HG03558 (cell line): Measurements from ENCODE around the gene KRTAP10-4.

Experiments used
- ATAC-seq: cut with Tn5 transposase; IDR thresholded peaks from one replicate; pipeline ENCODE4 v1.9.1; 2021; ENCODE audit warnings: moderate number of reproducible peaks; ENCODE audit not compliant: unreplicated experiment; ENCODE audit errors: extremely low read depth

The KRTAP10-4 gene

GRCh38 chr21:44612669-44613229 is 39.2 kb downstream of the KRTAP10-4 start:
- ATAC-seq: no peak

- no peak for ATAC-seq
These were observed 40.0 kb downstream of the KRTAP10-4 start for GRCh38 chr21:44613386-44614155.

- no peak for ATAC-seq
These were observed 40.7 kb downstream of the KRTAP10-4 start for GRCh38 chr21:44614161-44614631.

DNA sequence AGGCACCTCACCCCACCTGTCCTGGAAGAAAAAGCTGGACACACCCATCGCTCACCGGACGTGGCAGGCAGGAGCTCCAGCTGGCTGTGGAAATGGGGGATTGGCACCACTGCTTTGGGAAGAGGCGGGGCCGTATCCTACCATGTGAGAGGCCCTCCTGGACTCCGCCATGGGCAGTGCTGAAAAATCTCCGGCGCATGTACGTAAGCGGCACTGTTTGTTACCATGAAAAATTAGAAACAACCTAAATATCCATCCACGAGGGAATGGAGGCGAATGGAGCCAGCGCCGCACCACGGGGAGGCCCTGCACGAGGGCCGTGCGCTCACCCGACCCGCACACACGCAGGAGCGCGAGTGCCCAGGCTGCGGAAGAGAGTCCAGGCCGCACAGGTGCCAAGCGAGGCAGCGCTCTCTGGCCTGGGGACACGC is 41.4 kb downstream of the KRTAP10-4 start:
- no peak for ATAC-seq

DNA sequence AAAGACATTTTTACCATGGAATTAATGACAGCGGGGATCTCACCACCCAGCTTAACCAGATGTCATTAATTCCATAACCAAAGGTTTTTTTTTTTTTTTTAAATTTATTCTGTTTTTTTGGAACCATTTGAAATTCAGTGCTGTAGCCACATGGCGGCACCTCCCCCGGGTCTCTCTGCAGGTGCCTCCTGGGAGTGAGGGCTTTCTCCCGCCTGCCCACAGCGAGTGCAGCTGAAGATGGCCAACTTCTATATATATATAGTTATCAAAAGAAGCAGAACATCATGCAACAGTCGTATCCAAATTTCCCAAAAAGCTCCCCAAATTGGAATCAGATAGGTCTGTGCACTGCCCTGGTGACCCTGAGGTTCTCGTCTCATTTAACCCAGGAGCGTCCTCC is 41.9 kb downstream of the KRTAP10-4 start:
- ATAC-seq: no peak

DNA sequence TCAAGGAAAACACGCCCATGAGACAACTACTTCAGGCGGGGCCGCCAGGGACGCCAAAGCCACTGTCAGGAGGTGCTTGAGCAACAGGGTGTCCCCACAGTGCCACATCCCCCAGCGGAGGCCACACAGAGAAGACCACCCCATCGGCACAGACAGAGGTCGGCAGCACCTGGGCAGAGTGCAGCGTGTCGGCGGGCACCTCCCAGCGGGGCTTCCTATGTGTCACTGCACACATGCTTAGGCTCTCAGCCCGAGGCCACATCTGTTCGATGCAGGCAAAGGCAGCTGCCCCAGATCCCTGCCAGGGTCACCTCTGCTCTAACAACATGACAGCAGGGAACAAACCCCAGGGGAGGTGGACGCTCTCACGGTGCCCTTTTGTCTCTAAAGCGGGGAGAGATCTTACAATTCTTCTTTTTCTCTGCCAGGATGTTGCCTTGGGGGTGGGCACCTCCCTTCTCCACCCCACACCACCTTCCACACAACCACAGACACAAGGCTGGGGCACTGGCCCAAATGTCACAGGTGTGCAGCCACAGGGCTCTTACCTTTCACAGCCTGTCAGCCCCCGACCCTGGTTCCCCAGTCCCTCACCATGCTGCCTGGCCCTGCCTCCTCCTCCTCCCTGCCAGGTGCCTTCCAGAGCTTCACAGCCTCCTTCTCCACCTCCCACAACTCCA is 42.5 kb downstream of the KRTAP10-4 start:
- no peak for ATAC-seq

GRCh38 chr21:44616591-44616926 is 43.0 kb downstream of the KRTAP10-4 start:
- ATAC-seq: no peak

GRCh38 chr21:44617071-44617501 is 43.6 kb downstream of the KRTAP10-4 start:
- no peak for ATAC-seq

DNA sequence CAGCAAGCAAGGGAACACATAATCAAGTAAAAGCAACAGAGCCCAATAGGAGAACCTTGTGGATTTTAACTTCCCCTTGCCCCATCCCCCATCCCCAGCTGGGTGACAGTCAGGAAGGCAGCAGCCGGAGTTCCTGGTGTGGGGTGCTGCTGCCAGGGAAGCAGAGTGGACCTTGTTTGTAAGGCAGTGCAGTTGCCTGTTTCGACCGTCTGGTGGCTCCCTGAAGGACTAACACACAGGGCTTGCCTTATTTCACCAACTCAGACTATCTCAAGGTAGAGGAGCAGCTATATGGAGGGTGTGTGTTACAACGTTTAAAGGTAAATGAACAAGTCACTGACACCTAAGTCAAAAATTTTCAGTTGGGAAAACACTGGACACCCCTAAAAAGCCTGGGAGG is 45.0 kb downstream of the KRTAP10-4 start:
- ATAC-seq: no peak

DNA sequence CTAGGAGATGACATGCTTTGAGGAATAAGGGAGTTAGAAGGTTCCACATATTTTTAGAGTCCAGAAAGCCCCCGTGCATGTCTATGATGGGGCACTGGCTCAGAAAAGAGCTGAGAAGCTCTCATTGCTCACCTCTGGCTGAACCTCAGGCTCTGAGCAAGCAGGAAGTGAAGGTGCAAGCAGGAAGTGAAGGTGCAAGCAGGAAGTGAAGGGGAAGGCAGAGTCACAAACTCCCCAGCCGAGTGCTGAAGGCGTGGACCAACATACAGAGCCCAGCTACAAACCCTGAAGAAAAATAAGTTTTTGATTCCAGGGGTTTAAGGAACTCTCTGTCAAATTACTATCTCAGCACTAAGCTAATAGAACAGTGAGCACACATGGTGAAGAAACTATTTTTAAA is 45.4 kb downstream of the KRTAP10-4 start:
- ATAC-seq: no peak

- no peak for ATAC-seq
These were observed 46.4 kb downstream of the KRTAP10-4 start for GRCh38 chr21:44619886-44620285.

DNA sequence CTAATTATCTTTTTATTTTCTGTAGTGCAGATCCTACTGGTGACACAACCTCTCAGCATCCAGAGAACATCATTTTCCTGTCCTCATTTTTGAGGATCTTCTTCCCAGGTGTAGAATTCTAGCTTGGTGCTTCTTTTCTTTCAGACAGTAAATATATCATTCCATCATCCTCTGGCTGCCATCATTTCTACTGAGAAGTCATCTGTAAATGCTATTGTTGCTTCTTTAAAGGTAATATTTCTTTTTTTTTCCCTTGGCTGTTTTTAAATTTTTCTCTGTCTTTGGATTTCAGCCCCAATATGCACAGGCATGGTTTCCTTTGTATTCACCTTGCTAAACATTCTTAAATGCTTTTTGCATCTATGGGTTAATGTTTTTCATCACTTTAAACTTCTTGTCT is 50.0 kb downstream of the KRTAP10-4 start:
- ATAC-seq: no peak
